K562 (cell line): ENCODE measurements around the gene SPHK2. TPM values are rescaled to one million over a fixed set of nuclear protein-coding genes. Genes with fewer than 3 reads are reported as not detected.
A peak's percentile ranks its signal among the peaks of the same experiment; 100 is the strongest.

Source experiments
- BHLHE40 ChIP-seq: IDR thresholded peaks from 2 replicates; pipeline ENCODE4 v1.6.1; 2011; ENCODE audit warnings: low read length, improper control_type of control experiment
- CAMTA2 ChIP-seq: fragments of 250-450 bp; sonication (Bioruptor Pico); conservative IDR thresholded peaks from 2 replicates; pipeline ENCODE4 v1.5.1; 2022
- CBX2 ChIP-seq: fragments of 200-600 bp; sonication (generic); IDR thresholded peaks from one replicate; pipeline ENCODE4 v1.6.1; 2012; ENCODE audit warnings: mild to moderate bottlenecking, low read length, inconsistent platforms; ENCODE audit not compliant: insufficient read depth, poor library complexity, severe bottlenecking
- CBX3 ChIP-seq, 2 experiments: IDR thresholded peaks; 1 replicate in 1 of 2; 2 replicates in 1 of 2; pipeline ENCODE4 v1.6.1; 2012; ENCODE audit warnings: inconsistent platforms in 2 of 2, low read length in 2 of 2, borderline replicate concordance in 1 of 2, control low read depth in 1 of 2
- CBX5 ChIP-seq: IDR thresholded peaks from 2 replicates; pipeline ENCODE4 v1.6.1; 2014; ENCODE audit warnings: low read depth, borderline replicate concordance
- FOXJ2 ChIP-seq: fragments of 200-800 bp; sonication (Bioruptor generic); IDR thresholded peaks from 2 replicates; pipeline ENCODE4 v1.6.1; 2016; ENCODE audit warnings: missing genetic modification characterization, missing compliant biosample characterization
- MED1 ChIP-seq: sonication (generic); formaldehyde crosslinking; IDR thresholded peaks from 2 replicates; pipeline ENCODE4 v1.8.1; 2023; ENCODE audit warnings: missing genetic modification reagents, borderline replicate concordance
- NRF1 ChIP-seq, 2 experiments: fragments of 450-650 bp; IDR thresholded peaks in 1 of 2; conservative IDR thresholded peaks in 1 of 2; 2 replicates each; pipeline ENCODE4 v1.6.1; 2014; ENCODE audit warnings: mild to moderate bottlenecking in 2 of 2
- PHF20 ChIP-seq: fragments of 450-650 bp; IDR thresholded peaks from 2 replicates; pipeline ENCODE4 v1.6.1; 2018; ENCODE audit not compliant: partially characterized antibody
- PHTF2 ChIP-seq: fragments of 250-450 bp; sonication (Bioruptor Pico); IDR thresholded peaks from 2 replicates; pipeline ENCODE4 v1.5.0; 2021; ENCODE audit warnings: mild to moderate bottlenecking
- POLR2AphosphoS2 ChIP-seq: IDR thresholded peaks from 2 replicates; pipeline ENCODE4 v1.6.1; 2012; ENCODE audit warnings: low read length, improper control_type of control experiment
- PPARD ChIP-seq: fragments of 250-450 bp; sonication (Bioruptor Pico); IDR thresholded peaks from 2 replicates; pipeline ENCODE4 v1.8.0; 2022; ENCODE audit warnings: inconsistent platforms, mild to moderate bottlenecking, moderate library complexity
- PYGO2 ChIP-seq: fragments of 450-650 bp; IDR thresholded peaks from 2 replicates; pipeline ENCODE4 v1.6.1; 2016; ENCODE audit warnings: mild to moderate bottlenecking, missing genetic modification characterization, moderate library complexity, missing compliant biosample characterization
- SNIP1 ChIP-seq: fragments of 450-650 bp; IDR thresholded peaks from 2 replicates; pipeline ENCODE4 v1.7.1; 2017; ENCODE audit warnings: low read depth, mild to moderate bottlenecking
- SP1 ChIP-seq: sonication (generic); formaldehyde crosslinking; IDR thresholded peaks from 2 replicates; pipeline ENCODE4 v1.8.1; 2022; ENCODE audit warnings: mild to moderate bottlenecking, missing genetic modification reagents
- TAL1 ChIP-seq: fragments of 450-650 bp; IDR thresholded peaks from 2 replicates; pipeline ENCODE4 v1.6.1; 2016; ENCODE audit warnings: mild to moderate bottlenecking
- TOE1 ChIP-seq, 2 experiments: fragments of 450-650 bp in 1 of 2; sonication (generic) in 1 of 2; formaldehyde crosslinking in 1 of 2; IDR thresholded peaks; 2 replicates each; pipeline versions ENCODE4 v1.7.1 to v1.8.0; 2016 to 2022; ENCODE audit warnings: borderline replicate concordance in 2 of 2, mild to moderate bottlenecking in 2 of 2, antibody characterized with exemption in 1 of 2, inconsistent platforms in 1 of 2, low read depth in 1 of 2, missing genetic modification reagents in 1 of 2, moderate library complexity in 1 of 2
- U2AF2 ChIP-seq: fragments of 200-400 bp; formaldehyde crosslinking; optimal IDR thresholded peaks from 2 replicates; pipeline ENCODE3; 2017; ENCODE audit warnings: low read depth, mild to moderate bottlenecking, low read length
- ZC3H11A ChIP-seq: IDR thresholded peaks from 2 replicates; pipeline ENCODE4 v1.6.1; 2012; ENCODE audit warnings: low read depth, low read length, improper control_type of control experiment
- ZNF263 ChIP-seq: sonication (generic); formaldehyde crosslinking; IDR thresholded peaks from 2 replicates; pipeline ENCODE4 v1.8.0; 2022; ENCODE audit warnings: mild to moderate bottlenecking, missing genetic modification reagents, borderline replicate concordance
- ZNF778 ChIP-seq: fragments of 450-650 bp; formaldehyde crosslinking; IDR thresholded peaks from 2 replicates; pipeline ENCODE4 v1.4.0; 2020; ENCODE audit warnings: mild to moderate bottlenecking, moderate library complexity
- ZSCAN29 ChIP-seq: fragments of 450-650 bp; IDR thresholded peaks from 2 replicates; pipeline ENCODE4 v1.6.1; 2017
- polyA plus RNA-seq, 8 experiments: library from polyadenylated mRNA; depleted of rRNA in 4 of 8; stranded (reverse) in 5 of 8; unstranded in 3 of 8; fragments of >200 nt; fragmentation: Nextera tagmentation in 2 of 8; fragmentation: Illumina TruSeq in 1 of 8; extraction: Ambion mirVana in 2 of 8; extraction: Trizol in 1 of 8; gene quantifications; 2 replicates each; pipeline versions ENCODE4 v1.2.1 to v1.2.3, GENCODE V29; 2011 to 2014; ENCODE audit warnings: inconsistent platforms in 1 of 8, missing spikeins in 1 of 8
- total RNA-seq, 7 experiments: library from RNA; depleted of rRNA in 6 of 7; stranded (reverse); fragments of >200 nt in 6 of 7; fragmentation: Illumina TruSeq in 2 of 7; extraction: Trizol in 2 of 7; gene quantifications; 2 replicates each; pipeline versions ENCODE4 v1.2.1 to v1.2.3, GENCODE V29; 2011 to 2021; ENCODE audit warnings: low replicate concordance in 1 of 7
- TF ChIP-seq, protein P1 (sequence below): sonication (generic); formaldehyde crosslinking; IDR thresholded peaks from 2 replicates; pipeline ENCODE4 v1.9.0; 2022; ENCODE audit warnings: mild to moderate bottlenecking, missing genetic modification reagents
- TF ChIP-seq, protein P2 (sequence below): IDR thresholded peaks from 3 replicates; pipeline ENCODE4 v1.6.1; 2011; ENCODE audit warnings: borderline replicate concordance, mild to moderate bottlenecking, moderate library complexity; ENCODE audit not compliant: insufficient read length; ENCODE audit errors: extremely low read depth
- TF ChIP-seq, protein P3 (sequence below), 2 experiments: fragments of 450-650 bp; IDR thresholded peaks; 2 replicates each; pipeline ENCODE4 v1.6.1; 2016

Gene SPHK2
- total and polyA plus RNA-seq, 9 of the 15 experiments (the other 6 are each of a cell fraction or from before 2014, with no cell fraction given), result 0.10 to 15.2 (median 2.9) TPM

DNA sequence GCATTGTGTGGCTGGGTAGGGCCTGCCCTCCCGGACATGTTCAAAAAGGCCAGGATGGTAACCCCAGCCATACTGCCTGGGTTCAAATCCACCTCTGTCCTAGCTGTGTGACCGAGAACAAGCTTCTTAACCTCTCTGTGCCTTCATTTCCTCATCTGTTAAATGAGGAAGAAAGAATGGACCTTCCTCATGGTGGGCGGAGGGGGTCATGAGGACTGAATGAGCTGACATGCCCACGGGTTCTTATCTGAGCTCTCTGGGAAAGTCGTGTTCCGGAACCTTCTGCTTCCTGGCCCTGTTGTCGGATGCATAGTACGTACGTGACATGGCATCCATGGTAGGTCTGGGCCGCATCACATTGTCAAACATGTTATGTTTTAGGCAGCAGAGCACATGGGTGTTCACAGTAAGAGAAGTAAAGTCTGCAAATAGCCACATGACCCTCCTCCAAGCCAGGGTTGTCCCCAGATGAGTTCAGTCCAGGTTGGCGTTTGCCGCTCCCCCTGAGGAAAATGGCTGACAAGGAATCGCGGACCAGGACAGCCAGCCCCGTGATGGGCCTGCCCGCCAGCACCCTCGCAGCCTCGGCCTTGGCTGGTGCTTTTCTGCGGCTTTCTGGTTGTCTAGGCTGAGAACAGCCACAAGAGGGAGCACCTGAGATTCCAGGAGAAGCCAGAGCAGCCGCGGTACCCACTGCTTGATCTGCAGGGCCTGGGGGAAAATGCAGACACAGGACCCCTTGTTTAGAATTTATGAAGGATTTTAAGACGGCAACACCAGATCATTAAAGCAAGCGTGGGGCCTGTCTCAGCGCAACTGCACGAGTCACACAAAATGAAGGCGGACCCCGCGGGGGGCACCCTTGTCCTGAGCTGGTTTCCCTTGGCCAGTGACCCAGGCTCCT is 55.9 kb downstream of the SPHK2 start (continued):
- TF ChIP-seq FOXJ2 (tag) (no peak), ZNF263 (CRISPR knock-in tag) (peak; percentile 78; the same call in 1 of the 2 replicates), MED1 (CRISPR knock-in tag) (no peak), TAL1 (no peak), ZSCAN29 (no peak), U2AF2 (no peak), CBX2 (no peak), PHF20 (no peak), ZNF778 (no peak), PHTF2 (CRISPR knock-in tag) (no peak), BHLHE40 (no peak), SP1 (CRISPR knock-in tag) (0 out of 2 replicates have a peak, but pooled peaks have one; percentile 47), SNIP1 (no peak), ZC3H11A (no peak), TOE1 (IDR thresholded peaks at IDR 0.05; ENCODE audit: borderline replicate concordance) (no peak), TOE1 (CRISPR knock-in tag; IDR thresholded peaks at IDR 0.05; ENCODE audit: borderline replicate concordance, low read depth) (no peak), CBX5 (no peak), NRF1 (conservative IDR thresholded peaks at IDR 0.05 in 1 of 2, IDR thresholded peaks at IDR 0.05 in 1 of 2) (peak in 1 of 2 experiments; percentile 16; a peak in 1 of 4 replicates), CAMTA2 (CRISPR knock-in tag) (no peak), CBX3 (IDR thresholded peaks at IDR 0.05; ENCODE audit: borderline replicate concordance in 1 of 2, low read length in 2 of 2) (no peak), POLR2AphosphoS2 (no peak), PYGO2 (tag) (no peak), PPARD (CRISPR knock-in tag) (no peak)
- TF ChIP-seq, protein P1, sequence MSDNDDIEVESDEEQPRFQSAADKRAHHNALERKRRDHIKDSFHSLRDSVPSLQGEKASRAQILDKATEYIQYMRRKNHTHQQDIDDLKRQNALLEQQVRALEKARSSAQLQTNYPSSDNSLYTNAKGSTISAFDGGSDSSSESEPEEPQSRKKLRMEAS (CRISPR knock-in tag), result peak; percentile 41; the same call in 1 of the 2 replicates
- TF ChIP-seq, protein P2, sequence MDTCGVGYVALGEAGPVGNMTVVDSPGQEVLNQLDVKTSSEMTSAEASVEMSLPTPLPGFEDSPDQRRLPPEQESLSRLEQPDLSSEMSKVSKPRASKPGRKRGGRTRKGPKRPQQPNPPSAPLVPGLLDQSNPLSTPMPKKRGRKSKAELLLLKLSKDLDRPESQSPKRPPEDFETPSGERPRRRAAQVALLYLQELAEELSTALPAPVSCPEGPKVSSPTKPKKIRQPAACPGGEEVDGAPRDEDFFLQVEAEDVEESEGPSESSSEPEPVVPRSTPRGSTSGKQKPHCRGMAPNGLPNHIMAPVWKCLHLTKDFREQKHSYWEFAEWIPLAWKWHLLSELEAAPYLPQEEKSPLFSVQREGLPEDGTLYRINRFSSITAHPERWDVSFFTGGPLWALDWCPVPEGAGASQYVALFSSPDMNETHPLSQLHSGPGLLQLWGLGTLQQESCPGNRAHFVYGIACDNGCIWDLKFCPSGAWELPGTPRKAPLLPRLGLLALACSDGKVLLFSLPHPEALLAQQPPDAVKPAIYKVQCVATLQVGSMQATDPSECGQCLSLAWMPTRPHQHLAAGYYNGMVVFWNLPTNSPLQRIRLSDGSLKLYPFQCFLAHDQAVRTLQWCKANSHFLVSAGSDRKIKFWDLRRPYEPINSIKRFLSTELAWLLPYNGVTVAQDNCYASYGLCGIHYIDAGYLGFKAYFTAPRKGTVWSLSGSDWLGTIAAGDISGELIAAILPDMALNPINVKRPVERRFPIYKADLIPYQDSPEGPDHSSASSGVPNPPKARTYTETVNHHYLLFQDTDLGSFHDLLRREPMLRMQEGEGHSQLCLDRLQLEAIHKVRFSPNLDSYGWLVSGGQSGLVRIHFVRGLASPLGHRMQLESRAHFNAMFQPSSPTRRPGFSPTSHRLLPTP, result no peak
- TF ChIP-seq, protein P3, sequence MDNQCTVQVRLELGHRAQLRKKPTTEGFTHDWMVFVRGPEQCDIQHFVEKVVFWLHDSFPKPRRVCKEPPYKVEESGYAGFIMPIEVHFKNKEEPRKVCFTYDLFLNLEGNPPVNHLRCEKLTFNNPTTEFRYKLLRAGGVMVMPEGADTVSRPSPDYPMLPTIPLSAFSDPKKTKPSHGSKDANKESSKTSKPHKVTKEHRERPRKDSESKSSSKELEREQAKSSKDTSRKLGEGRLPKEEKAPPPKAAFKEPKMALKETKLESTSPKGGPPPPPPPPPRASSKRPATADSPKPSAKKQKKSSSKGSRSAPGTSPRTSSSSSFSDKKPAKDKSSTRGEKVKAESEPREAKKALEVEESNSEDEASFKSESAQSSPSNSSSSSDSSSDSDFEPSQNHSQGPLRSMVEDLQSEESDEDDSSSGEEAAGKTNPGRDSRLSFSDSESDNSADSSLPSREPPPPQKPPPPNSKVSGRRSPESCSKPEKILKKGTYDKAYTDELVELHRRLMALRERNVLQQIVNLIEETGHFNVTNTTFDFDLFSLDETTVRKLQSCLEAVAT (IDR thresholded peaks at IDR 0.05), result no peak
